SK-N-MC (cell line): ENCODE data around the gene RNF31.

Experiments
- DNase-seq: peaks from one replicate; pipeline ENCODE4 v3.0.0-alpha.2; 2011; ENCODE audit warnings: low read depth, low spot score
- H3K27ac ChIP-seq: fragments of 200-600 bp; sonication (generic); 2 replicates; pipeline ENCODE4 v1.5.1; 2016; ENCODE audit warnings: mixed run types
- H3K36me3 ChIP-seq: fragments of 200-600 bp; sonication (generic); 2 replicates; pipeline ENCODE4 v1.6.1; 2017; ENCODE audit warnings: antibody characterized with exemption, low read length, mixed read lengths; ENCODE audit not compliant: insufficient read depth
- H3K4me3 ChIP-seq: fragments of 200-600 bp; sonication (generic); 2 replicates; pipeline ENCODE4 v1.5.1; 2016
- H3K9ac ChIP-seq: fragments of 200-600 bp; sonication (generic); 2 replicates; pipeline ENCODE4 v1.8.0; 2017; ENCODE audit warnings: mixed run types, mixed read lengths; ENCODE audit not compliant: insufficient read length
- H3K9me3 ChIP-seq: fragments of 200-600 bp; sonication (generic); 2 replicates; pipeline ENCODE4 v1.6.1; 2017; ENCODE audit warnings: low read depth, mild to moderate bottlenecking, antibody characterized with exemption, low read length, moderate library complexity, mixed read lengths
- EZH2 ChIP-seq: fragments of 200-600 bp; sonication (generic); IDR thresholded peaks from one replicate; pipeline ENCODE4 v1.6.1; 2017; ENCODE audit warnings: antibody characterized with exemption
- FOXP2 ChIP-seq: optimal IDR thresholded peaks from 2 replicates; pipeline ENCODE3; 2011; ENCODE audit warnings: mild to moderate bottlenecking, moderate library complexity; ENCODE audit not compliant: insufficient read depth; ENCODE audit errors: extremely low read length, control extremely low read depth
- POLR2AphosphoS5 ChIP-seq: IDR thresholded peaks from 2 replicates; pipeline ENCODE4 v1.6.1; 2012; ENCODE audit warnings: mild to moderate bottlenecking, low read depth, low read length, borderline replicate concordance

RNF31 gene

GRCh38 chr14:24185741-24186140 lies 38.4 kb downstream of the RNF31 start:
- no peak overlapping the region for H3K4me3 ChIP-seq
- no peak for TF ChIP-seq FOXP2
- no peak for TF ChIP-seq POLR2AphosphoS5
- no peak for TF ChIP-seq EZH2
- H3K36me3 ChIP-seq = peaks cover 60% of the 10 kb centered on the region
- no peak overlapping the region for H3K9ac ChIP-seq
- no peak for DNase-seq
- H3K27ac ChIP-seq = no peak overlapping the region
- H3K9me3 ChIP-seq = no peaks in the 10 kb centered on the region

- Histone ChIP-seq H3K9ac (peak overlapping the region; percentile 80), H3K27ac (no peak overlapping the region), H3K36me3 (peaks cover 50% of the 10 kb centered on the region), H3K9me3 (no peaks in the 10 kb centered on the region), H3K4me3 (peak overlapping the region; percentile 86)
- TF ChIP-seq FOXP2 = no peak
- no peak for TF ChIP-seq POLR2AphosphoS5
- TF ChIP-seq EZH2 = no peak
- DNase-seq = no peak
These were observed 39.7 kb downstream of the RNF31 start for GRCh38 chr14:24186831-24187538.

- TF ChIP-seq POLR2AphosphoS5 (no peak), EZH2 (no peak), FOXP2 (no peak)
- Histone ChIP-seq H3K4me3 (peak overlapping the region; percentile 86), H3K9me3 (no peaks in the 10 kb centered on the region), H3K9ac (peak overlapping the region; percentile 80), H3K27ac (no peak overlapping the region), H3K36me3 (peaks cover 53% of the 10 kb centered on the region)
- no peak for DNase-seq
These were observed 40.2 kb downstream of the RNF31 start for GRCh38 chr14:24187539-24187915.

GRCh38 chr14:24188251-24189058 lies 41.2 kb downstream of the RNF31 start, which contains the start of gene IPO4:
IPO4 (minus strand) TSS chr14:24188816; CDS start chr14:24188787, 29 bp downstream.
- peak; percentile 87 for TF ChIP-seq FOXP2
- TF ChIP-seq EZH2 = no peak
- TF ChIP-seq POLR2AphosphoS5 = peak; percentile 92
- peak within 1 kb of the TSS; percentile 86 for H3K4me3 ChIP-seq
- H3K36me3 ChIP-seq = peaks cover 48% of the 10 kb centered on the region
- peak; percentile 91 for DNase-seq
- H3K9me3 ChIP-seq = no peaks in the 10 kb centered on the region
- H3K27ac ChIP-seq = peak within 1 kb of the TSS; percentile 80
- H3K9ac ChIP-seq = peak within 1 kb of the TSS; percentile 81

- no peak for TF ChIP-seq POLR2AphosphoS5
- no peak for TF ChIP-seq FOXP2
- TF ChIP-seq EZH2 = no peak
- peaks cover 44% of the 10 kb centered on the region for H3K36me3 ChIP-seq
- H3K27ac ChIP-seq = peak overlapping the region; percentile 80
- H3K9ac ChIP-seq = peak overlapping the region; percentile 81
- H3K9me3 ChIP-seq = no peaks in the 10 kb centered on the region
- peak overlapping the region; percentile 86 for H3K4me3 ChIP-seq
- no peak for DNase-seq
These were observed 41.7 kb downstream of the RNF31 start for GRCh38 chr14:24189059-24189375.

GRCh38 chr14:24189460-24189859 lies 42.2 kb downstream of the RNF31 start:
- peaks cover 42% of the 10 kb centered on the region for H3K36me3 ChIP-seq
- peak overlapping the region; percentile 80 for H3K27ac ChIP-seq
- H3K9ac ChIP-seq = peak overlapping the region; percentile 81
- DNase-seq = no peak
- peak overlapping the region; percentile 86 for H3K4me3 ChIP-seq
- H3K9me3 ChIP-seq = no peaks in the 10 kb centered on the region
- TF ChIP-seq EZH2 = no peak
- TF ChIP-seq POLR2AphosphoS5 = no peak
- TF ChIP-seq FOXP2 = no peak

- Histone ChIP-seq H3K36me3 (peaks cover 34% of the 10 kb centered on the region), H3K9me3 (no peaks in the 10 kb centered on the region), H3K27ac (no peak overlapping the region), H3K9ac (no peak overlapping the region), H3K4me3 (no peak overlapping the region)
- no peak for DNase-seq
- TF ChIP-seq POLR2AphosphoS5 (no peak), FOXP2 (no peak), EZH2 (no peak)
These were observed 43.1 kb downstream of the RNF31 start for GRCh38 chr14:24190416-24190815.

GRCh38 chr14:24192933-24193332 lies 45.6 kb downstream of the RNF31 start:
- TF ChIP-seq EZH2 (no peak), FOXP2 (no peak), POLR2AphosphoS5 (no peak)
- H3K36me3 ChIP-seq = peaks cover 16% of the 10 kb centered on the region
- H3K27ac ChIP-seq = no peak overlapping the region
- H3K4me3 ChIP-seq = no peak overlapping the region
- H3K9me3 ChIP-seq = no peaks in the 10 kb centered on the region
- no peak overlapping the region for H3K9ac ChIP-seq
- DNase-seq = no peak
